HCT116 (cell line): ENCODE measurements around the gene ACACB. TPM values are rescaled to one million over a fixed set of nuclear protein-coding genes. Genes with fewer than 3 reads are reported as not detected.

Source experiments
- ATAC-seq: fragments of 200-7000 bp; cut with Tn5 transposase; 2 replicates; pipeline ENCODE4 v1.9.1; 2020; ENCODE audit warnings: mild to moderate bottlenecking, moderate library complexity
- BruUV-seq: library from RNA; stranded (reverse); fragments of 400-500 nt; replicated peaks from 2 replicates; lab custom pipeline; 2021; lab: Mats Ljungman, UMichigan
- CTCF ChIA-PET: fragments of 300-600 bp; sonication (Branson Sonifier 250); formaldehyde crosslinking; loops from one replicate; lab custom pipeline; 2021; ENCODE audit warnings: antibody characterized with exemption; lab: Charles Lee
- POLR2A ChIA-PET: fragments of 300-600, 350-600 bp; sonication (Branson Sonifier 250); formaldehyde crosslinking; loops from one replicate; lab custom pipeline; 2021; ENCODE audit warnings: antibody characterized with exemption; lab: Charles Lee
- RAD21 ChIA-PET, 2 experiments: fragments of 300-600 bp; sonication (Branson Sonifier 250); formaldehyde crosslinking; loops; one replicate each; lab custom pipeline; 2023; ENCODE audit warnings: low total read pairs in 2 of 2; ENCODE audit not compliant: uncharacterized antibody in 2 of 2, unreplicated experiment in 2 of 2, low non-redundant PET in 1 of 2; lab: Charles Lee
- DNase-seq: peaks from one replicate; pipeline ENCODE4 v3.0.0-alpha.2; 2010; ENCODE audit warnings: low read depth, low spot score
- H2AFZ ChIP-seq: fragments of 200-600 bp; shearing (Covaris generic), sonication (generic); 2 replicates; pipeline ENCODE4 v1.6.1; 2017; ENCODE audit warnings: low read depth, mixed run types, mixed read lengths, antibody characterized with exemption, low read length; ENCODE audit not compliant: poor library complexity, severe bottlenecking
- H3K27ac ChIP-seq: 2 replicates; pipeline ENCODE4 v1.5.1; 2012; ENCODE audit warnings: low read depth, low read length
- H3K27me3 ChIP-seq: fragments of 200-600 bp; sonication (generic); 2 replicates; pipeline ENCODE4 v1.6.1; 2016; ENCODE audit warnings: mixed run types, low read length, mixed read lengths; ENCODE audit not compliant: insufficient read depth
- H3K36me3 ChIP-seq, 2 experiments: fragments of 200-500 bp in 1 of 2; fragments of 200-600 bp in 1 of 2; sonication (Bioruptor generic) in 1 of 2; sonication (generic) in 1 of 2; 2 replicates each; pipeline versions ENCODE4 v1.5.1 to v1.6.1; 2014 to 2016; ENCODE audit warnings: low read length in 2 of 2, inconsistent platforms in 1 of 2, mixed read lengths in 1 of 2, mixed run types in 1 of 2; ENCODE audit not compliant: insufficient read depth in 2 of 2, control insufficient read depth in 1 of 2
- H3K4me1 ChIP-seq, 2 experiments: fragments of 200-600 bp in 1 of 2; sonication (generic) in 1 of 2; 2 replicates each; pipeline versions ENCODE4 v1.5.1 to v1.6.1; 2012 to 2017; ENCODE audit warnings: low read length in 2 of 2, inconsistent platforms in 1 of 2, mild to moderate bottlenecking in 1 of 2, mixed read lengths in 1 of 2, mixed run types in 1 of 2, moderate library complexity in 1 of 2; ENCODE audit not compliant: insufficient read depth in 2 of 2, control insufficient read depth in 1 of 2
- H3K4me2 ChIP-seq: fragments of 200-600 bp; sonication (generic); 2 replicates; pipeline ENCODE4 v1.6.1; 2017; ENCODE audit warnings: mixed run types, low read length, mixed read lengths
- H3K4me3 ChIP-seq, 2 experiments: fragments of 200-600 bp in 1 of 2; sonication (generic) in 1 of 2; replicated peaks in 1 of 2; 2 replicates each; pipeline ENCODE4 v1.5.1; 2011 to 2016; ENCODE audit warnings: low read length in 2 of 2, control low read depth in 1 of 2, low read depth in 1 of 2, mild to moderate bottlenecking in 1 of 2, mixed read lengths in 1 of 2, mixed run types in 1 of 2
- H3K79me2 ChIP-seq: fragments of 200-600 bp; sonication (generic); 2 replicates; pipeline ENCODE4 v1.6.1; 2017; ENCODE audit warnings: mild to moderate bottlenecking, mixed run types, low read length, moderate library complexity, mixed read lengths; ENCODE audit not compliant: insufficient read depth
- H3K9ac ChIP-seq: fragments of 200-600 bp; sonication (generic); 2 replicates; pipeline ENCODE4 v1.6.1; 2016; ENCODE audit warnings: low read length, mixed read lengths
- H3K9me2 ChIP-seq: fragments of 200-600 bp; sonication (generic), shearing (Covaris generic); 2 replicates; pipeline ENCODE4 v1.6.1; 2017; ENCODE audit warnings: mixed run types, mild to moderate bottlenecking, moderate library complexity; ENCODE audit not compliant: insufficient read depth
- H3K9me3 ChIP-seq, 2 experiments: fragments of 200-500 bp in 1 of 2; fragments of 200-600 bp in 1 of 2; sonication (Bioruptor generic) in 1 of 2; sonication (generic) in 1 of 2; 2 replicates each; pipeline ENCODE4 v1.6.1; 2014 to 2017; ENCODE audit warnings: low read length in 2 of 2, mixed read lengths in 2 of 2, inconsistent platforms in 1 of 2, low read depth in 1 of 2, mild to moderate bottlenecking in 1 of 2, mixed run types in 1 of 2, moderate library complexity in 1 of 2; ENCODE audit not compliant: control insufficient read depth in 1 of 2, insufficient read depth in 1 of 2
- H4K20me1 ChIP-seq: fragments of 200-600 bp; sonication (generic), shearing (Covaris generic); 2 replicates; pipeline ENCODE4 v1.6.1; 2017; ENCODE audit warnings: mixed run types, mild to moderate bottlenecking, moderate library complexity; ENCODE audit not compliant: insufficient read depth
- EZH2phosphoT487 ChIP-seq: fragments of 200-600 bp; IDR thresholded peaks from 2 replicates; pipeline ENCODE4 v1.6.1; 2018; ENCODE audit warnings: antibody characterized with exemption, borderline replicate concordance
- FOSL1 ChIP-seq: IDR thresholded peaks from 2 replicates; pipeline ENCODE4 v1.6.1; 2012; ENCODE audit warnings: low read depth
- POLR2AphosphoS5 ChIP-seq: IDR thresholded peaks from 2 replicates; pipeline ENCODE4 v1.6.1; 2011; ENCODE audit warnings: mild to moderate bottlenecking, low read depth, low read length, moderate library complexity
- SIN3A ChIP-seq: IDR thresholded peaks from 2 replicates; pipeline ENCODE4 v1.6.1; 2012; ENCODE audit warnings: low read depth
- intact Hi-C: fragments of 100-400 bp; cut with micrococcal nuclease; formaldehyde crosslinking; loops from 2 replicates; pipeline ENCODE4 v1.10.0; 2022
- total RNA-seq: library from RNA; stranded (reverse); gene quantifications from one replicate; pipeline ENCODE4 v1.2.1, GENCODE V29; 2021; ENCODE audit not compliant: unreplicated experiment
- TF ChIP-seq, protein P1 (sequence below): IDR thresholded peaks from 2 replicates; pipeline ENCODE4 v1.6.1; 2012; ENCODE audit warnings: low read depth
- TF ChIP-seq, protein P2 (sequence below): IDR thresholded peaks from 2 replicates; pipeline ENCODE4 v1.6.1; 2012

Gene ACACB
- total RNA-seq, 1 experiment from 2014 or later, result 11.1 TPM

DNA sequence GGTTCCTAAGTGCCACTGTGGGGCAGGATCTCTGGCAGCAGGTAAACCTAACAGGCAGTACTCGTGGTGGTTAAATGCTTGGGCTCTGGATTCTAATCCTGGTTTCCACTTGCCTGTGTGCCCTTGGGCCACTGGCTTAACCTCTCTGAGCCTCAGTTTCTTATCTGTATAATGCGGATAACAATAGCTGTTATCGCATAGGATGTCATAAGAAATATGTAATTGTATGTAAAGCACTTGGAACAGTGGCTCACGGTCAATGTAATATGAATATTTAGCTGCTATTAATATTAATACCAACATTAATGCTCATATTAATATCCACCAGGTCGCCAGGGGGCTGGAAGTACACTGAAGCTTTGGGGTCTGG lies 175.9 kb downstream of the ACACB start:
- no peak overlapping the region for H3K27ac ChIP-seq
- H3K4me2 ChIP-seq, result no peak overlapping the region
- ATAC-seq (no peak), DNase-seq (no peak)
- ChIA-PET RAD21 (no interaction called here), CTCF (no interaction called here), POLR2A (no interaction called here)
- no peak overlapping the region for H3K4me3 ChIP-seq
- intact Hi-C loops, result no loop called here
- no peaks in the 10 kb centered on the region for H3K9me3 ChIP-seq
- BruUV-seq, result no TSS peak
- TF ChIP-seq, protein P1, sequence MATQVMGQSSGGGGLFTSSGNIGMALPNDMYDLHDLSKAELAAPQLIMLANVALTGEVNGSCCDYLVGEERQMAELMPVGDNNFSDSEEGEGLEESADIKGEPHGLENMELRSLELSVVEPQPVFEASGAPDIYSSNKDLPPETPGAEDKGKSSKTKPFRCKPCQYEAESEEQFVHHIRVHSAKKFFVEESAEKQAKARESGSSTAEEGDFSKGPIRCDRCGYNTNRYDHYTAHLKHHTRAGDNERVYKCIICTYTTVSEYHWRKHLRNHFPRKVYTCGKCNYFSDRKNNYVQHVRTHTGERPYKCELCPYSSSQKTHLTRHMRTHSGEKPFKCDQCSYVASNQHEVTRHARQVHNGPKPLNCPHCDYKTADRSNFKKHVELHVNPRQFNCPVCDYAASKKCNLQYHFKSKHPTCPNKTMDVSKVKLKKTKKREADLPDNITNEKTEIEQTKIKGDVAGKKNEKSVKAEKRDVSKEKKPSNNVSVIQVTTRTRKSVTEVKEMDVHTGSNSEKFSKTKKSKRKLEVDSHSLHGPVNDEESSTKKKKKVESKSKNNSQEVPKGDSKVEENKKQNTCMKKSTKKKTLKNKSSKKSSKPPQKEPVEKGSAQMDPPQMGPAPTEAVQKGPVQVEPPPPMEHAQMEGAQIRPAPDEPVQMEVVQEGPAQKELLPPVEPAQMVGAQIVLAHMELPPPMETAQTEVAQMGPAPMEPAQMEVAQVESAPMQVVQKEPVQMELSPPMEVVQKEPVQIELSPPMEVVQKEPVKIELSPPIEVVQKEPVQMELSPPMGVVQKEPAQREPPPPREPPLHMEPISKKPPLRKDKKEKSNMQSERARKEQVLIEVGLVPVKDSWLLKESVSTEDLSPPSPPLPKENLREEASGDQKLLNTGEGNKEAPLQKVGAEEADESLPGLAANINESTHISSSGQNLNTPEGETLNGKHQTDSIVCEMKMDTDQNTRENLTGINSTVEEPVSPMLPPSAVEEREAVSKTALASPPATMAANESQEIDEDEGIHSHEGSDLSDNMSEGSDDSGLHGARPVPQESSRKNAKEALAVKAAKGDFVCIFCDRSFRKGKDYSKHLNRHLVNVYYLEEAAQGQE, result no peak
- TF ChIP-seq POLR2AphosphoS5 (no peak), EZH2phosphoT487 (no peak), FOSL1 (no peak), SIN3A (no peak)
- no peak overlapping the region for H2AFZ ChIP-seq
- no peaks in the 10 kb centered on the region for H3K27me3 ChIP-seq
- no peak overlapping the region for H3K9ac ChIP-seq
- H4K20me1 ChIP-seq, result no peaks in the 10 kb centered on the region
- H3K79me2 ChIP-seq, result no peaks in the 10 kb centered on the region
- H3K4me1 ChIP-seq, result no peaks in the 10 kb centered on the region
- H3K9me2 ChIP-seq, result no peaks in the 10 kb centered on the region
- no peaks in the 10 kb centered on the region for H3K36me3 ChIP-seq

DNA sequence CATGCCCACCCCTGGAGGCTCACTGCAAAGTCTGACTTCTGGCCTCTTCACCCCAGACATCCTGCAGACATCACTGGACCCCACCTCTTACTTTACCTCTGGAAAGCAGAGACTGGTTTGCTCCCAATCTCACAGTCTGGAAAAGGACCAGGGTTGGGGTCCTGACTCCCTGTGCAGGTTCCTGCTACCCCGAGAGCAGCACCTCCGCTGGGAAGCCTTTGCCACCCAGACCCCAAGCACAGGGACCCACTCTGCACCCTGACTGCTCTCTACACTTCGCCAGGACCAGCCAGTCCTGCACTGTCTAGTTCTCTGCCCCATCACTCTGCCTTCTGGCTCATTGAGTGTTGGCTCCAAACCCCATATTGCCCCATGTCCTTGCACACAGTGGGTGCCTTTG lies 176.7 kb downstream of the ACACB start:
- no peak for ATAC-seq
- TF ChIP-seq, protein P2, sequence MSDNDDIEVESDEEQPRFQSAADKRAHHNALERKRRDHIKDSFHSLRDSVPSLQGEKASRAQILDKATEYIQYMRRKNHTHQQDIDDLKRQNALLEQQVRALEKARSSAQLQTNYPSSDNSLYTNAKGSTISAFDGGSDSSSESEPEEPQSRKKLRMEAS, result no peak
- H3K9me2 ChIP-seq, result no peaks in the 10 kb centered on the region
- ChIA-PET RAD21 (no interaction called here), POLR2A (no interaction called here), CTCF (no interaction called here)
- intact Hi-C loops, result no loop called here
- H3K9ac ChIP-seq, result no peak overlapping the region
- no peak overlapping the region for H3K4me2 ChIP-seq
- H3K27me3 ChIP-seq, result no peaks in the 10 kb centered on the region
- no peaks in the 10 kb centered on the region for H3K9me3 ChIP-seq
- no peaks in the 10 kb centered on the region for H3K4me1 ChIP-seq
- no peak overlapping the region for H2AFZ ChIP-seq
- no peak for DNase-seq
- BruUV-seq, result no TSS peak
- no peaks in the 10 kb centered on the region for H4K20me1 ChIP-seq
- no peak overlapping the region for H3K4me3 ChIP-seq
- no peaks in the 10 kb centered on the region for H3K79me2 ChIP-seq
- H3K27ac ChIP-seq, result no peak overlapping the region
- no peaks in the 10 kb centered on the region for H3K36me3 ChIP-seq
